HepG2 (cell line): ENCODE data around the gene DNAJC12. TPM values are rescaled to one million over a fixed set of nuclear protein-coding genes. Genes with fewer than 3 reads are reported as not detected.

Source experiments
- ATAC-seq: fragments of 200-7000 bp; cut with Tn5 transposase; 3 replicates; pipeline ENCODE4 v1.9.1; 2020; ENCODE audit warnings: mild to moderate bottlenecking, moderate library complexity
- BruUV-seq: library from RNA; stranded (reverse); fragments of 400-500 nt; replicated peaks from 2 replicates; lab custom pipeline; 2021; lab: Mats Ljungman, UMichigan
- CTCF ChIA-PET: fragments of 300-600 bp; formaldehyde crosslinking; extraction: SDS; loops from one replicate; lab custom pipeline; 2021; ENCODE audit warnings: low total read pairs, inconsistent platforms, low intra/inter-chr PET ratio; lab: Yijun Ruan, JAX
- POLR2A ChIA-PET: fragments of 350-600 bp; sonication (Branson Sonifier 250); formaldehyde crosslinking; loops from one replicate; lab custom pipeline; 2020; ENCODE audit warnings: antibody characterized with exemption, inconsistent platforms; lab: Yijun Ruan, JAX
- DNase-seq: peaks from one replicate; pipeline ENCODE4 v3.0.0-alpha.2; 2015; ENCODE audit warnings: low spot score
- FAIRE-seq: peaks from 3 replicates; lab custom pipeline; 2011; peaks lifted over from hg19 to GRCh38; lab: Jason Lieb, UNC
- H2AFZ ChIP-seq: one replicate; pipeline ENCODE4 v1.6.1; 2011; ENCODE audit warnings: low read length, inconsistent platforms
- H3K27ac ChIP-seq: fragments of 300-600 bp; 3 replicates; pipeline ENCODE4 v1.8.0; 2011; ENCODE audit warnings: mixed run types, mild to moderate bottlenecking, mixed read lengths, low read length, inconsistent platforms; ENCODE audit not compliant: insufficient read depth; ENCODE audit errors: extremely low read length
- H3K27me3 ChIP-seq, 2 experiments: fragments of 200-600 bp in 1 of 2; 2 replicates in 1 of 2; 3 replicates in 1 of 2; pipeline versions ENCODE4 v1.6.0 to v1.8.0; 2011; ENCODE audit warnings: low read length in 2 of 2, mild to moderate bottlenecking in 2 of 2, moderate library complexity in 2 of 2, inconsistent platforms in 1 of 2; ENCODE audit not compliant: insufficient read depth in 2 of 2, control insufficient read depth in 1 of 2
- H3K36me3 ChIP-seq, 2 experiments: fragments of 200-600 bp in 1 of 2; replicated peaks in 1 of 2; 2 replicates in 1 of 2; 3 replicates in 1 of 2; pipeline versions ENCODE4 v1.5.1 to v1.8.0; 2011; ENCODE audit warnings: low read length in 2 of 2, inconsistent platforms in 1 of 2; ENCODE audit not compliant: insufficient read depth in 2 of 2, control insufficient read depth in 1 of 2
- H3K4me1 ChIP-seq: 2 replicates; pipeline ENCODE4 v1.5.1; 2012; ENCODE audit warnings: low read length, inconsistent platforms; ENCODE audit not compliant: insufficient read depth
- H3K4me2 ChIP-seq: 2 replicates; pipeline ENCODE4 v1.6.0; 2011; ENCODE audit warnings: low read depth, low read length, inconsistent platforms
- H3K4me3 ChIP-seq, 3 experiments: fragments of 200-600 bp in 1 of 3; sonication (generic), shearing (Covaris generic) in 1 of 3; replicated peaks in 1 of 3; 2 replicates each; pipeline ENCODE4 v1.5.1; 2011 to 2016; ENCODE audit warnings: low read length in 3 of 3, inconsistent platforms in 2 of 3, low read depth in 2 of 3, mild to moderate bottlenecking in 2 of 3, control low read depth in 1 of 3, mixed read lengths in 1 of 3; ENCODE audit not compliant: insufficient read depth in 1 of 3
- H3K79me2 ChIP-seq: one replicate; pipeline ENCODE4 v1.6.1; 2011; ENCODE audit warnings: low read length, inconsistent platforms; ENCODE audit not compliant: insufficient read depth
- H3K9ac ChIP-seq: 2 replicates; pipeline ENCODE4 v1.6.0; 2011; ENCODE audit warnings: mild to moderate bottlenecking, low read depth, low read length, inconsistent platforms; ENCODE audit not compliant: insufficient read depth
- H3K9me3 ChIP-seq: 2 replicates; pipeline ENCODE4 v1.5.1; 2012; ENCODE audit warnings: mild to moderate bottlenecking, low read length
- H4K20me1 ChIP-seq: 2 replicates; pipeline ENCODE4 v1.6.0; 2011; ENCODE audit warnings: inconsistent platforms, mild to moderate bottlenecking, low read length, moderate library complexity; ENCODE audit not compliant: insufficient read depth
- FOXP1 ChIP-seq, 2 experiments: fragments of 450-650 bp in 1 of 2; IDR thresholded peaks; 2 replicates each; pipeline ENCODE4 v1.6.1; 2017 to 2018; ENCODE audit warnings: antibody characterized with exemption in 1 of 2
- HMG20A ChIP-seq: IDR thresholded peaks from 2 replicates; pipeline ENCODE4 v1.6.1; 2016; ENCODE audit warnings: borderline replicate concordance
- NAIF1 ChIP-seq: sonication (generic); formaldehyde crosslinking; IDR thresholded peaks from 2 replicates; pipeline ENCODE4 v1.5.0; 2020; ENCODE audit warnings: mild to moderate bottlenecking, missing genetic modification reagents, borderline replicate concordance
- RNF2 ChIP-seq: fragments of 450-650 bp; conservative IDR thresholded peaks from 2 replicates; pipeline ENCODE4 v1.6.1; 2016; ENCODE audit warnings: low read depth
- SMAD3 ChIP-seq: sonication (generic); formaldehyde crosslinking; IDR thresholded peaks from 2 replicates; pipeline ENCODE4 v1.4.0; 2020; ENCODE audit warnings: missing genetic modification reagents
- TARDBP ChIP-seq: sonication (generic); formaldehyde crosslinking; IDR thresholded peaks from 2 replicates; pipeline ENCODE4 v1.8.0; 2022; ENCODE audit warnings: mild to moderate bottlenecking, missing genetic modification reagents
- ZBTB40 ChIP-seq, 2 experiments: fragments of 450-650 bp in 1 of 2; sonication (generic) in 1 of 2; formaldehyde crosslinking in 1 of 2; IDR thresholded peaks; 2 replicates each; pipeline versions ENCODE4 v1.6.1 to v1.8.0; 2016 to 2022; ENCODE audit warnings: antibody characterized with exemption in 1 of 2, mild to moderate bottlenecking in 1 of 2, missing genetic modification reagents in 1 of 2
- ZNF138 ChIP-seq: sonication (generic); formaldehyde crosslinking; IDR thresholded peaks from 2 replicates; pipeline ENCODE4 v1.5.0; 2020; ENCODE audit warnings: mild to moderate bottlenecking, low read depth, missing genetic modification reagents
- WGBS: methylation state at CpG from one replicate; pipeline ENCODE4 v1.1.6; 2017; ENCODE audit warnings: low lambda C conversion rate; 5-methylcytosine and 5-hydroxymethylcytosine counted together
- in situ Hi-C: cut with HindIII; loops from 2 replicates; pipeline ENCODE4 v1.10.0; 2017; ENCODE audit warnings: low pct_unique_long_range_greater_than_20kb; ENCODE audit not compliant: extremely low pct_ligation_motif_present
- intact Hi-C: fragments of 100-400 bp; cut with micrococcal nuclease; formaldehyde crosslinking; loops from one replicate; pipeline ENCODE4 v1.10.0; 2022; ENCODE audit not compliant: unreplicated experiment
- polyA plus RNA-seq, 8 experiments: library from polyadenylated mRNA; depleted of rRNA in 3 of 8; stranded (reverse) in 7 of 8; unstranded in 1 of 8; fragments of >200 nt; fragmentation: Illumina TruSeq in 4 of 8; extraction: Trizol in 4 of 8; gene quantifications; 2 replicates each; pipeline versions ENCODE4 v1.2.1 to v1.2.3, GENCODE V29; 2011 to 2016; ENCODE audit warnings: low read depth in 4 of 8, missing spikeins in 1 of 8, mixed read lengths in 1 of 8; ENCODE audit not compliant: insufficient read depth in 1 of 8
- total RNA-seq, 5 experiments: library from RNA; depleted of rRNA; stranded (reverse); fragments of >200 nt; fragmentation: Illumina TruSeq; extraction: Trizol; gene quantifications; 2 replicates each; pipeline ENCODE4 v1.2.3, GENCODE V29; 2016; ENCODE audit warnings: low read depth in 1 of 5
- TF ChIP-seq, protein P1 (sequence below): IDR thresholded peaks from 2 replicates; pipeline ENCODE4 v1.6.1; 2012; ENCODE audit warnings: low read depth, low read length, improper control_type of control experiment
- TF ChIP-seq, protein P2 (sequence below): sonication (generic); formaldehyde crosslinking; conservative IDR thresholded peaks from 2 replicates; pipeline ENCODE4 v1.4.0; 2020; ENCODE audit warnings: mild to moderate bottlenecking, missing genetic modification reagents, moderate library complexity

Gene DNAJC12
- total and polyA plus RNA-seq, 2 of the 13 experiments (the other 11 are each of a cell fraction or from before 2014, with no cell fraction given): 11.6 to 43.9 TPM

DNA sequence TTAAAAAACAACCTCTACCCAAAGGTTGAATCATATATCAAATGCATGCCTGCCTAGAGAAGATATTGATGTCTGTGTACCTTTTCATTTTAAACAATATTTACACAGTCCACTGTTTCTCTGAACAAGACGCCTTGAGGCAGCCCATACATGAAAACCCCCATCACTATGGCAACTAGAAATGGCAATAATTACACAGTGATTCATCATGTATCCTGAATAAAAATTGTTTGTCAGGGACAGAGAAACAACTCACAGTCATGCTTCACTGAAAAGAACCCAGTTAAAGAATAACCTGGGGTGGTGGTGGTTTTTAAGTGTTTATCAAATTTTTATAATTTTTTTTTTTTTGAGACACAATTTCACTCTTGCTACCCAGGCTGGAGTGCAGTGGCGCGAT lies 19.7 kb downstream of the DNAJC12 start:
- no peaks in the 10 kb centered on the region for H3K9me3 ChIP-seq
- H3K27me3 ChIP-seq: no peaks in the 10 kb centered on the region
- ChIA-PET POLR2A (no interaction called here), CTCF (no interaction called here)
- FAIRE-seq (no peak), ATAC-seq (peak; percentile 87), DNase-seq (peak; percentile 85)
- peak overlapping the region; percentile 59 for H3K9ac ChIP-seq
- peaks cover 0 to 10% of the 10 kb centered on the region in 2 experiments; a peak in 2 of 5 replicates for H3K36me3 ChIP-seq
- in situ Hi-C loops: no loop called here
- WGBS: 65% methylated on average over 3 of the region's 3 CpGs
- H4K20me1 ChIP-seq: no peaks in the 10 kb centered on the region
- H3K79me2 ChIP-seq: peaks cover 17% of the 10 kb centered on the region
- H3K4me3 ChIP-seq: no peak overlapping the region
- H3K27ac ChIP-seq: peak overlapping the region; percentile 74
- intact Hi-C loops: loop anchor here (2.0 kb wide), 1 partner anchor 16 kb away; no protein-coding TSS in a partner anchor
- H2AFZ ChIP-seq: no peak overlapping the region
- H3K4me2 ChIP-seq: no peak overlapping the region; the same call in 1 of the 2 replicates
- no TSS peak for BruUV-seq
- H3K4me1 ChIP-seq: peaks cover 54% of the 10 kb centered on the region
- no peak for TF ChIP-seq FOXP1 (IDR thresholded peaks at IDR 0.05)
- TF ChIP-seq FOXP1 (CRISPR knock-in tag; IDR thresholded peaks at IDR 0.05): peak; percentile 83
- TF ChIP-seq ZNF138: no peak
- 0 out of 2 replicates have a peak, but pooled peaks have one; percentile 14 for TF ChIP-seq SMAD3
- no peak for TF ChIP-seq NAIF1 (CRISPR knock-in tag)
- no peak for TF ChIP-seq ZBTB40 (IDR thresholded peaks at IDR 0.05)
- TF ChIP-seq ZBTB40 (CRISPR knock-in tag; IDR thresholded peaks at IDR 0.05): no peak
- peak; percentile 56; the same call in 1 of the 2 replicates for TF ChIP-seq HMG20A (CRISPR knock-in tag)
- TF ChIP-seq, protein P1, sequence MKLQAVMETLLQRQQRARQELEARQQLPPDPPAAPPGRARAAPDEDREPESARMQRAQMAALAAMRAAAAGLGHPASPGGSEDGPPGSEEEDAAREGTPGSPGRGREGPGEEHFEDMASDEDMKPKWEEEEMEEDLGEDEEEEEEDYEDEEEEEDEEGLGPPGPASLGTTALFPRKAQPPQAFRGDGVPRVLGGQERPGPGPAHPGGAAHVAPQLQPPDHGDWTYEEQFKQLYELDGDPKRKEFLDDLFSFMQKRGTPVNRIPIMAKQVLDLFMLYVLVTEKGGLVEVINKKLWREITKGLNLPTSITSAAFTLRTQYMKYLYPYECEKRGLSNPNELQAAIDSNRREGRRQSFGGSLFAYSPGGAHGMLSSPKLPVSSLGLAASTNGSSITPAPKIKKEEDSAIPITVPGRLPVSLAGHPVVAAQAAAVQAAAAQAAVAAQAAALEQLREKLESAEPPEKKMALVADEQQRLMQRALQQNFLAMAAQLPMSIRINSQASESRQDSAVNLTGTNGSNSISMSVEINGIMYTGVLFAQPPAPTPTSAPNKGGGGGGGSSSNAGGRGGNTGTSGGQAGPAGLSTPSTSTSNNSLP: peak; percentile 91
- TF ChIP-seq, protein P2, sequence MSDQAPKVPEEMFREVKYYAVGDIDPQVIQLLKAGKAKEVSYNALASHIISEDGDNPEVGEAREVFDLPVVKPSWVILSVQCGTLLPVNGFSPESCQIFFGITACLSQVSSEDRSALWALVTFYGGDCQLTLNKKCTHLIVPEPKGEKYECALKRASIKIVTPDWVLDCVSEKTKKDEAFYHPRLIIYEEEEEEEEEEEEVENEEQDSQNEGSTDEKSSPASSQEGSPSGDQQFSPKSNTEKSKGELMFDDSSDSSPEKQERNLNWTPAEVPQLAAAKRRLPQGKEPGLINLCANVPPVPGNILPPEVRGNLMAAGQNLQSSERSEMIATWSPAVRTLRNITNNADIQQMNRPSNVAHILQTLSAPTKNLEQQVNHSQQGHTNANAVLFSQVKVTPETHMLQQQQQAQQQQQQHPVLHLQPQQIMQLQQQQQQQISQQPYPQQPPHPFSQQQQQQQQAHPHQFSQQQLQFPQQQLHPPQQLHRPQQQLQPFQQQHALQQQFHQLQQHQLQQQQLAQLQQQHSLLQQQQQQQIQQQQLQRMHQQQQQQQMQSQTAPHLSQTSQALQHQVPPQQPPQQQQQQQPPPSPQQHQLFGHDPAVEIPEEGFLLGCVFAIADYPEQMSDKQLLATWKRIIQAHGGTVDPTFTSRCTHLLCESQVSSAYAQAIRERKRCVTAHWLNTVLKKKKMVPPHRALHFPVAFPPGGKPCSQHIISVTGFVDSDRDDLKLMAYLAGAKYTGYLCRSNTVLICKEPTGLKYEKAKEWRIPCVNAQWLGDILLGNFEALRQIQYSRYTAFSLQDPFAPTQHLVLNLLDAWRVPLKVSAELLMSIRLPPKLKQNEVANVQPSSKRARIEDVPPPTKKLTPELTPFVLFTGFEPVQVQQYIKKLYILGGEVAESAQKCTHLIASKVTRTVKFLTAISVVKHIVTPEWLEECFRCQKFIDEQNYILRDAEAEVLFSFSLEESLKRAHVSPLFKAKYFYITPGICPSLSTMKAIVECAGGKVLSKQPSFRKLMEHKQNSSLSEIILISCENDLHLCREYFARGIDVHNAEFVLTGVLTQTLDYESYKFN (CRISPR knock-in tag): peak; percentile 70
- no peak for TF ChIP-seq RNF2
- no peak for TF ChIP-seq TARDBP
